ENCODE data around the gene FBLN2. TPM values are rescaled to one million over a fixed set of nuclear protein-coding genes. Genes with fewer than 3 reads are reported as not detected.

Gene FBLN2
- polyA plus RNA-seq, 1 donor, result 14.4 TPM

GRCh38 chr3:13673207-13673606 is 124.3 kb downstream of the FBLN2 start:
- no peaks in the 10 kb centered on the region for H3K9me3 ChIP-seq (ENCODE audit: control insufficient read depth, low read depth, low read length)
- no peaks in the 10 kb centered on the region for H3K36me3 ChIP-seq (ENCODE audit: control insufficient read depth, insufficient read depth, low read length)
- no peak for DNase-seq
- H3K27me3 ChIP-seq (ENCODE audit: control insufficient read depth, insufficient read depth, low read length), result peaks cover 10% of the 10 kb centered on the region
- no peak overlapping the region for H3K27ac ChIP-seq (ENCODE audit: low read length)
- no peak overlapping the region for H3K4me3 ChIP-seq (ENCODE audit: low read length)
- no peaks in the 10 kb centered on the region for H3K4me1 ChIP-seq (ENCODE audit: control insufficient read depth, insufficient read depth, low read length)
- WGBS (ENCODE audit: insufficient coverage, low lambda C conversion rate), result no CpG with 5 or more reads among the region's 6 CpGs

GRCh38 chr3:13674538-13675185 is 125.7 kb downstream of the FBLN2 start:
- DNase-seq, result no peak
- H3K4me3 ChIP-seq (ENCODE audit: low read length), result no peak overlapping the region
- no peaks in the 10 kb centered on the region for H3K4me1 ChIP-seq (ENCODE audit: control insufficient read depth, insufficient read depth, low read length)
- H3K36me3 ChIP-seq (ENCODE audit: control insufficient read depth, insufficient read depth, low read length), result no peaks in the 10 kb centered on the region
- no peaks in the 10 kb centered on the region for H3K9me3 ChIP-seq (ENCODE audit: control insufficient read depth, low read depth, low read length)
- peaks cover 10% of the 10 kb centered on the region for H3K27me3 ChIP-seq (ENCODE audit: control insufficient read depth, insufficient read depth, low read length)
- H3K27ac ChIP-seq (ENCODE audit: low read length), result no peak overlapping the region
- no CpG with 5 or more reads among the region's 10 CpGs for WGBS (ENCODE audit: insufficient coverage, low lambda C conversion rate)

GRCh38 chr3:13676356-13677017 is 127.6 kb downstream of the FBLN2 start:
- H3K4me3 ChIP-seq (ENCODE audit: low read length), result no peak overlapping the region
- no peak for DNase-seq
- no CpG with 5 or more reads among the region's 9 CpGs for WGBS (ENCODE audit: insufficient coverage, low lambda C conversion rate)
- no peaks in the 10 kb centered on the region for H3K4me1 ChIP-seq (ENCODE audit: control insufficient read depth, insufficient read depth, low read length)
- peaks cover 13% of the 10 kb centered on the region for H3K27me3 ChIP-seq (ENCODE audit: control insufficient read depth, insufficient read depth, low read length)
- H3K27ac ChIP-seq (ENCODE audit: low read length), result no peak overlapping the region
- H3K9me3 ChIP-seq (ENCODE audit: control insufficient read depth, low read depth, low read length), result no peaks in the 10 kb centered on the region
- no peaks in the 10 kb centered on the region for H3K36me3 ChIP-seq (ENCODE audit: control insufficient read depth, insufficient read depth, low read length)

- WGBS (ENCODE audit: insufficient coverage, low lambda C conversion rate), result no CpG with 5 or more reads among the region's 4 CpGs
Observed at GRCh38 chr3:13677272-13677671, 128.3 kb downstream of the FBLN2 start.

GRCh38 chr3:13681931-13682330 is 133.0 kb downstream of the FBLN2 start:
- H3K27ac ChIP-seq (ENCODE audit: low read length), result no peak overlapping the region
- no peaks in the 10 kb centered on the region for H3K4me1 ChIP-seq (ENCODE audit: control insufficient read depth, insufficient read depth, low read length)
- H3K9me3 ChIP-seq (ENCODE audit: control insufficient read depth, low read depth, low read length), result no peaks in the 10 kb centered on the region
- DNase-seq, result no peak
- peaks cover 5% of the 10 kb centered on the region for H3K27me3 ChIP-seq (ENCODE audit: control insufficient read depth, insufficient read depth, low read length)
- no CpG with 5 or more reads among the region's 17 CpGs for WGBS (ENCODE audit: insufficient coverage, low lambda C conversion rate)
- H3K4me3 ChIP-seq (ENCODE audit: low read length), result no peak overlapping the region
- no peaks in the 10 kb centered on the region for H3K36me3 ChIP-seq (ENCODE audit: control insufficient read depth, insufficient read depth, low read length)

More at GRCh38 chr3:13677272-13677671, 128.3 kb downstream of the FBLN2 start:
- H3K27ac ChIP-seq (ENCODE audit: low read length), result no peak overlapping the region
- H3K4me3 ChIP-seq (ENCODE audit: low read length), result no peak overlapping the region
- peaks cover 10% of the 10 kb centered on the region for H3K27me3 ChIP-seq (ENCODE audit: control insufficient read depth, insufficient read depth, low read length)
- H3K9me3 ChIP-seq (ENCODE audit: control insufficient read depth, low read depth, low read length), result no peaks in the 10 kb centered on the region
- no peak for DNase-seq
- no peaks in the 10 kb centered on the region for H3K4me1 ChIP-seq (ENCODE audit: control insufficient read depth, insufficient read depth, low read length)
- H3K36me3 ChIP-seq (ENCODE audit: control insufficient read depth, insufficient read depth, low read length), result no peaks in the 10 kb centered on the region

- H3K36me3 ChIP-seq (ENCODE audit: control insufficient read depth, insufficient read depth, low read length), result no peaks in the 10 kb centered on the region
- DNase-seq, result no peak
- H3K9me3 ChIP-seq (ENCODE audit: control insufficient read depth, low read depth, low read length), result no peaks in the 10 kb centered on the region
- H3K27ac ChIP-seq (ENCODE audit: low read length), result no peak overlapping the region
- H3K4me1 ChIP-seq (ENCODE audit: control insufficient read depth, insufficient read depth, low read length), result no peaks in the 10 kb centered on the region
- H3K4me3 ChIP-seq (ENCODE audit: low read length), result no peak overlapping the region
- H3K27me3 ChIP-seq (ENCODE audit: control insufficient read depth, insufficient read depth, low read length), result peaks cover 7% of the 10 kb centered on the region
- 100% methylated on average over 1 of the region's 16 CpGs for WGBS (ENCODE audit: insufficient coverage, low lambda C conversion rate)
Observed at GRCh38 chr3:13682331-13683013, 133.5 kb downstream of the FBLN2 start.

- H3K27me3 ChIP-seq (ENCODE audit: control insufficient read depth, insufficient read depth, low read length), result peaks cover 10% of the 10 kb centered on the region
- H3K4me1 ChIP-seq (ENCODE audit: control insufficient read depth, insufficient read depth, low read length), result no peaks in the 10 kb centered on the region
- no peak overlapping the region for H3K27ac ChIP-seq (ENCODE audit: low read length)
- no CpG with 5 or more reads among the region's 4 CpGs for WGBS (ENCODE audit: insufficient coverage, low lambda C conversion rate)
- H3K4me3 ChIP-seq (ENCODE audit: low read length), result no peak overlapping the region
- DNase-seq, result no peak
- H3K9me3 ChIP-seq (ENCODE audit: control insufficient read depth, low read depth, low read length), result no peaks in the 10 kb centered on the region
- no peaks in the 10 kb centered on the region for H3K36me3 ChIP-seq (ENCODE audit: control insufficient read depth, insufficient read depth, low read length)
Observed at GRCh38 chr3:13683288-13683687, 134.4 kb downstream of the FBLN2 start.

GRCh38 chr3:13683772-13684171 is 134.8 kb downstream of the FBLN2 start:
- H3K4me1 ChIP-seq (ENCODE audit: control insufficient read depth, insufficient read depth, low read length), result no peaks in the 10 kb centered on the region
- peaks cover 10% of the 10 kb centered on the region for H3K27me3 ChIP-seq (ENCODE audit: control insufficient read depth, insufficient read depth, low read length)
- no peak for DNase-seq
- no peak overlapping the region for H3K27ac ChIP-seq (ENCODE audit: low read length)
- H3K4me3 ChIP-seq (ENCODE audit: low read length), result no peak overlapping the region
- WGBS (ENCODE audit: insufficient coverage, low lambda C conversion rate), result no CpG with 5 or more reads among the region's 11 CpGs
- H3K9me3 ChIP-seq (ENCODE audit: control insufficient read depth, low read depth, low read length), result no peaks in the 10 kb centered on the region
- H3K36me3 ChIP-seq (ENCODE audit: control insufficient read depth, insufficient read depth, low read length), result no peaks in the 10 kb centered on the region

- DNase-seq, result no peak
- no CpG with 5 or more reads among the region's 12 CpGs for WGBS (ENCODE audit: insufficient coverage, low lambda C conversion rate)
- Histone ChIP-seq H3K27ac (ENCODE audit: low read length) (no peak overlapping the region), H3K9me3 (ENCODE audit: control insufficient read depth, low read depth, low read length) (no peaks in the 10 kb centered on the region), H3K36me3 (ENCODE audit: control insufficient read depth, insufficient read depth, low read length) (no peaks in the 10 kb centered on the region), H3K27me3 (ENCODE audit: control insufficient read depth, insufficient read depth, low read length) (peaks cover 11% of the 10 kb centered on the region), H3K4me1 (ENCODE audit: control insufficient read depth, insufficient read depth, low read length) (no peaks in the 10 kb centered on the region), H3K4me3 (ENCODE audit: low read length) (no peak overlapping the region)
Observed at GRCh38 chr3:13684350-13684749, 135.4 kb downstream of the FBLN2 start.

- Histone ChIP-seq H3K4me1 (ENCODE audit: control insufficient read depth, insufficient read depth, low read length) (no peaks in the 10 kb centered on the region), H3K36me3 (ENCODE audit: control insufficient read depth, insufficient read depth, low read length) (no peaks in the 10 kb centered on the region), H3K27ac (ENCODE audit: low read length) (no peak overlapping the region), H3K27me3 (ENCODE audit: control insufficient read depth, insufficient read depth, low read length) (peaks cover 12% of the 10 kb centered on the region), H3K4me3 (ENCODE audit: low read length) (no peak overlapping the region), H3K9me3 (ENCODE audit: control insufficient read depth, low read depth, low read length) (no peaks in the 10 kb centered on the region)
- 89% methylated on average over 1 of the region's 10 CpGs for WGBS (ENCODE audit: insufficient coverage, low lambda C conversion rate)
- no peak for DNase-seq
Observed at GRCh38 chr3:13684854-13685253, 135.9 kb downstream of the FBLN2 start.
